Urinary bladder (tissue), 4 donors: Measurements from ENCODE around the gene B4GALNT4. TPM values are rescaled to one million over a fixed set of nuclear protein-coding genes. Genes with fewer than 3 reads are reported as not detected.

ENCODE experiments used
- DNase-seq: peaks from one replicate; pipeline ENCODE4 v3.0.0-alpha.2; 2015; ENCODE audit errors: extremely low spot score
- H3K27ac ChIP-seq: one replicate; pipeline ENCODE4 v1.5.1; 2013; ENCODE audit warnings: low read depth, mild to moderate bottlenecking, moderate library complexity
- H3K36me3 ChIP-seq: one replicate; pipeline ENCODE4 v1.6.1; 2013; ENCODE audit warnings: mild to moderate bottlenecking, moderate library complexity; ENCODE audit not compliant: insufficient read depth
- H3K4me1 ChIP-seq: one replicate; pipeline ENCODE4 v1.6.1; 2013; ENCODE audit warnings: mild to moderate bottlenecking, moderate library complexity; ENCODE audit not compliant: insufficient read depth
- H3K4me3 ChIP-seq: one replicate; pipeline ENCODE4 v1.5.1; 2013; ENCODE audit warnings: low read depth, low read length
- WGBS: extraction: QIAGEN DNeasy Blood & Tissue Kit; methylation state at CpG from one replicate; pipeline ENCODE4 v1.1.7; 2013; 5-methylcytosine and 5-hydroxymethylcytosine counted together
- polyA plus RNA-seq: library from polyadenylated mRNA; stranded (reverse); fragments of 200-250 nt; gene quantifications from one replicate; pipeline ENCODE4 v1.2.3, GENCODE V29; 2013
- total RNA-seq: library from RNA; depleted of rRNA; stranded (reverse); fragments of >200 nt; gene quantifications from one replicate; pipeline ENCODE4 v1.2.3, GENCODE V29; 2014
- donor health status: healthy with polysubstance abuse.
- donor health status: healthy.

The B4GALNT4 gene
- total and polyA plus RNA-seq, 2 donors = 5.1 to 13.4 TPM

DNA sequence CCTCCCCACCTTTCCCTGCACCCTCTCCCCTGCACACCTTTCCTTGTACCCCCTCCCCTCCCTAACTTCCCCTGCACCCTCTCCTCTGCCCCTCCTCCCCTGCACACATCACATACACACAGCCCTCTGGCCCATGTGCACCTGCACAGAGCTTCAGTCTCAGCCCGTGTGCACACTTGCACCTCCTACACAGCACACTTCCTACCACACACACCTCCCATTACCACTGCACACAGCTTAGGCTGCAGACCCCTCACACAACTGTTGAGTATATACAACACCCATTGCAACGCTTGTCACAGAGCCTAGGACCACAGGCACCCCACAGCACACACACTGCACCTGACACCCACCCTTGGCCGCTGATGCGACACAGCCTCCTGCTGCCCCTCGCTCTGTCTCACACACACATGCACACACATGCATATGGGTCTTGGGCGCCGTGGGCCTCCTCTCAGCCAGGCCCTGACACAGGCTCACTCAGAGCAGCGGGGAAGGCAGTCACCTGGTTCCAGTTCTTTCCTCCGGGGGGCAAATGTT is 45.1 kb downstream of the B4GALNT4 start:
- peak overlapping the region; percentile 29 for H3K4me3 ChIP-seq
- WGBS = 57% methylated on average over 9 of the region's 9 CpGs
- no peaks in the 10 kb centered on the region for H3K36me3 ChIP-seq
- no peak overlapping the region for H3K27ac ChIP-seq
- no peak for DNase-seq
- no peaks in the 10 kb centered on the region for H3K4me1 ChIP-seq

DNA sequence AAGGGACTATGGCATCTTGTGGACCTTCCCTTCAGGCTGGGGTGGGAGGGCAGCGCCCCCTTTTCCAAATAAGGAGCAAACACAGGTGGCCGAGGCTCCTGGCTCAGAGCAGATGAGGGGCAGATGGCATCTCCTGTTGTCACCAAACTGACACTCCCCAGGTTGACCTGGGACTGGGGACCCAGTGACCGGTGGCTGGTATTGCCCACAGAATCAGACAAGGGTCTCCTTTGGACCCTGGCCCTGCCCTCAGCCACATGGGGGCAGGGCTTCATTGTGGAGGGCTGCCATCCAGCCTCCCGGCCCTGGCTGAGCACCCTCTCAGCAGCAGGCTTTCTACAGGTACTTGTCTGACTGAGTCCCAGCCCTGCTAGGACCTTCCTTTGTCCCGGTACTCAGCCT is 46.3 kb downstream of the B4GALNT4 start:
- Histone ChIP-seq H3K27ac (no peak overlapping the region), H3K36me3 (no peaks in the 10 kb centered on the region), H3K4me1 (no peaks in the 10 kb centered on the region), H3K4me3 (peak overlapping the region; percentile 13)
- WGBS = 61% methylated on average over 5 of the region's 5 CpGs
- DNase-seq = no peak

DNA sequence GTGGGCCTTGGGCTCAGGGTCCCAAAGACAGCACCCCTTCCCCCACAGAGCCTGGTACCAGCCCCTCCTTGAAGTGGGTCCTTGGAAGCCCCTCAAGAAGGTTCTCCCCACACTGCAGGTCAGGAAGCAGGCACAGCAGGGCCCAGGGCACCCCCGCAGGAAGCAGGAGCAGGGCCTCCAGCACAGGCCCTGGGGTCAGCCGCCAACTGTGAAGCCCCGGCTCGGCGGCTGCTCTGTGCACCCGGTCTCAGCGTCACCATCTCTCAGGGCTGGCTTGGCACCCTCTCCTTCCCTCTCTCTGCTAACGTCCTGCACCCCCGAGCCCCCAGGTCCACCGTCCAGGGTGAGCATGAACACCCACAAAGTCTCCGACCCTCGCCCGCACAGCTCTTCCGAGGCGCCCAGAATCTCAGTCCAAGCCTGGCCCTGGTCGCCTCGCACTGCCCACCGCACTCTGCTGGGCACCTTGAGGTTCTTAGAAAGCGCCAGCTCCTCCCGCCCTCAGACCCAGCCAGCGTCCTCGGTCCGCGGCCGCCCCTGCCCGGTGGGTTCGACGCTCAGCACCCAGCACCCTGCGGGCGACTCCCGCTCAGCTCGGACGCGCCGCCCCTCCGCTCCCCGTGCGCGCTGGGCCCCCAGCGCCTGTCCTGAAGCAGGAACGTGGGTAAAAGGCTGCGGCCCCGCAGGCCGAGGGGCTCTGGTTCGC is 46.9 kb downstream of the B4GALNT4 start:
- H3K27ac ChIP-seq = peak overlapping the region; percentile 64
- peak overlapping the region; percentile 46 for H3K4me3 ChIP-seq
- DNase-seq = no peak
- no peaks in the 10 kb centered on the region for H3K36me3 ChIP-seq
- WGBS = 12% methylated on average over 45 of the region's 45 CpGs
- H3K4me1 ChIP-seq = no peaks in the 10 kb centered on the region

DNA sequence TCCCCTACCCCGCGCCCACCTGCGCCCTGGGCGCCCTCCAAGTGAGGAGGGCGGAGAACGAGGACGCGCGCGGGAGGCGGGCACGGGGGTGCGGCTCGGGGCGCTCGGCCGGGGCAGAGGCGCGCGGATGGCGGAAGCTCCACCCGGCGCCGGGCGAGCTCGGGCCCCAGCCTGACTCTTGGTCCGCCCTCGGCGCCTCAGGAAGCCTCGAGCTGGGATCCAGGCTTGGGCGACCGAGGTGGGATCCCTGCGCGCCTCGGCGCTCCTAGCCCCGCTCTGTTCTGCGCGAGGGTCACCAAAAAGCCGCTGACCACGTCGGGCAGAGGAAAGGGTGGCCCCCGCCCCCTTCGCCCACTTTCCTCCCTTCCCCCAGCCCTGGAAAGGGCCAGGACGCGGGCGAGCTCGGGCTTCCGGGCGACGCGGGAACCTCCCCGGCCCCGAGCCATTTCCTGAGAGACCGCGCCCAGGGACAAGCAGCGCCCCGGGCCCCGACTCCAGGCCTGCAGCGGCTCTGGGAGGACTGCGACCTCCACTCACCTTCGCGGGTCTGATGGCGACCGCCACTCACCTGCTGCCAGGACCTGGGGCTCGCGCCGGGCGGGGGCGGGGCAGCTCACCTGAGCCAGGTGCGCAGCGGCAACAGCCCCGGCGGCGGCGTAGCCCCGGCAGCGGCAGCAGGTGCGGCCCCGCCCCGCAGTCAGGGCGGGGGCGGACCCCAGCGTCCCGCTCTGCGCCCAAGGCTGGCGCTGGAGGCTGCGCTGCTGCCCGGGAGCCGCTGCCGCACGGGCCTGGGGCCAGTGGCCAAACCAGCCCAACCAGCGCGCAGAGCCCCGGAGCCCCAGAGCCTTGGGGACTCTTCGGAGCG is 47.7 kb downstream of the B4GALNT4 start:
- whole genome bisulfite sequencing = under 1% methylated on average over 97 of the region's 97 CpGs
- H3K27ac ChIP-seq = peak overlapping the region; percentile 64

DNA sequence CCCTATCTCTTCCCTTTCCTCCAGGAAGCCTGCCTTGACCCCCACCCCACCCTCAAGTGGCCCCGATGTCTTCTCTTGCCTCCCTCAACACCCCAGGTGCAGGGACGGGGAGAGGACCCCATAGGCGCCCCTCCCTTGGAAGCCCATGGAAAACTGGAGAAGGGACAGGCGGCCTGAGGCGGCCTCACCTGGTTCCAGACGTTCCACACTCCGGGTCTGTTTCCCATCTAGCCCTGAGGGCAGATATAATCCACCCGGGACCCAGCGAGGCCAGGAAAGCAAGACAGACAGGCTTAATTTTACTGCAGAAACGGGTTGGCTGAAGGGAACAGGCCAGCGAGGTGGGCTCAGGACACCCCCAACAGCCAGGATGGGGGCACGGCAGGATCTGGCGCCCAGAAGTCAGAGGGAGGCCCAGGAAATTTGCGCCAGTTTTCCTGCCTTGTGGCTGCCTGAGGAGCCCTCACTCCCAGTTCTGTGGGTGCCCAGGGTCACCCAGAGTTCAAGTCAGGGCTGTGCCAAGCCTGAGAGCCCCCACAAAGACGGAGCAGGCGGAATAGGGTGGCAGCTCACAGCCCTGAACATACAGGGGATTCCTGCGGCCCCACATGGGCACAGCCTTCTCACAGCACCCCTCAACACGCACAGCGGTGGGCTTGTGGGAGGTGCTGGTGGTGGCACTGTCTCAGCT is 48.5 kb downstream of the B4GALNT4 start:
- WGBS = 49% methylated on average over 19 of the region's 19 CpGs
- H3K4me1 ChIP-seq = no peaks in the 10 kb centered on the region
- H3K4me3 ChIP-seq = peak overlapping the region; percentile 46
- no peaks in the 10 kb centered on the region for H3K36me3 ChIP-seq
- no peak overlapping the region for H3K27ac ChIP-seq
- no peak for DNase-seq

More for the DNA sequence above, 47.7 kb downstream of the B4GALNT4 start:
- no peak for DNase-seq
- no peaks in the 10 kb centered on the region for H3K4me1 ChIP-seq
- H3K4me3 ChIP-seq = peak overlapping the region; percentile 46
- H3K36me3 ChIP-seq = no peaks in the 10 kb centered on the region

DNA sequence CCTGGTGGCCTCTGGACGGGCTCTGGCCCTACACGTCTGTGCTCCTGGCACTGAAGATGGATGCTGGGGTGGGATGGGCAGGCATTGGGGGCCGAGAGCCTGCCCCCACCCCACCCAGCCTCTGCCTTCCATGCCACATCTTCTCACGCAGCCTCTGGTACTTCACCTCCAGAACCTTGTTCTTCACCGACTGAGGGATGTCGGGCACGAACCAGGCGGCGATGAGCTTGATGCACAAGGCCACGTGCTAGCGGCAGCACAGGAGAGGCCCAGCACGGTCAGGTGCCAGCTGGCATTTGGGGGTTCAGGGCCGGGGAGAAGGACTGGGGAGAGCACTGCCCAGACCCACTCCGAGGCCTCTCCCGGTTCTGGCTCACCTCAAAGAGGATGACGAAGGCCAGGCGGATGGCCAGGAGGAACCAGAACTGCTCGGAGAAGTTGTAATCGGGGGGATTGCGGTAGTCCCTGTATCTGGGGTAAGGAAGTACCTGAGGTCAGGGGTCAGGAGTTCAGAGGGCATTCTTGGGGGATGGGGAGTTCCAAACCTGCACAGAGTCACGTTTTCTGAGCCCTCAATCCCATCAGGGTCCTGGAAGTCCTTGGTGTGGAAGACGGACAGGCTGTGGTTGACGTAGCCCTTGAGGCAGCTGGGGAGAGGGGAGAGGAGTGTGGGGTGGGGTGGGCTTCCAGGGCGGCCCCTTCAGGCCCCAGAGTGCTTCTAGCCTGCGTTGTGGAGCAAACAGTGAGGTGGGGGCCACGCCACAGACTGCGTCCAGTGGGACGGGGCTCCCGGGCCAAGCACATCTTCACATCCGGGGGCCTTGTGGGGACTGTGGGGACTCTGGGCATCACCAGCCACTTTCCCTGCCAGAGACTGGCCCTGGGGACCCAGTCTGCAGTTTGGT is 49.3 kb downstream of the B4GALNT4 start:
- DNase-seq = no peak
- Histone ChIP-seq H3K4me1 (no peaks in the 10 kb centered on the region), H3K27ac (no peak overlapping the region), H3K4me3 (no peak overlapping the region), H3K36me3 (no peaks in the 10 kb centered on the region)
- WGBS = 86% methylated on average over 30 of the region's 30 CpGs

DNA sequence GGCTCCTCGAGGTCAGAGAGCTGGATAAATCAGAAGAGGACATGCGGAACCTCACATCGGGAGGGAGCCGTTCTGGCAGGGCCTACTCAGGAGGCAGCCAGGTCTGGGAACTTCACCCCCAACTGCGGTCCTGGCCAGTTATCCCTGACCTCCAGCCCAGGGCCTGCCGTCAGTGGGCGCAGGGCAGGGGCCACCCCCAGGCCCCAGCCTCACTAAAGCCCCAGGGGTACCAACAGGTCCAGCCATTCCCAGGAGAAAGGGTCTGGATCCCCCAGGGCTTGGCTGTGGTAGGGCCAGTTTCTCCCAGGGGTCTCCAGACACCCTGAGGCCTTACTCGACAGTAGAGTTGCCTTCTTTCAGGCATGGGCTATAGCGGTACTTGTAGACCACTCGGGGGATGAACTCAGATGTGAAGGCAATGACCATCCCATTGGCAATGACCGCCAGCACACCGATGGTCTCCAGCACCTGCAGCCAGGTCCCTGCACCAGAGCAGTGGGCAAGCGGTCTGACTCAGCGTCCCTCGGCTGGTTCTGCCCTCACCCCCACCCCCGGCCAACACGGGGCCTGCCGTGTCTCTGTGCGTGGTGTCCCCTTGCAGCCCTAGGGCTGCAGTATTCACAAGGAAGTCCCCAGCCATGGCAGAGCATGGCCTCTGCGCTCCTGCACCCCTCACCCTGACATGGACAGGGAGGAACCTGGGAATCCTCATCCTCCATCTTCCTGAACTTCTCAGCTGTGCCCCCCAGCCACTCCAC is 50.1 kb downstream of the B4GALNT4 start:
- no peaks in the 10 kb centered on the region for H3K4me1 ChIP-seq
- H3K27ac ChIP-seq = no peak overlapping the region
- H3K36me3 ChIP-seq = no peaks in the 10 kb centered on the region
- no peak overlapping the region for H3K4me3 ChIP-seq
- WGBS = 86% methylated on average over 20 of the region's 20 CpGs
- DNase-seq = no peak

DNA sequence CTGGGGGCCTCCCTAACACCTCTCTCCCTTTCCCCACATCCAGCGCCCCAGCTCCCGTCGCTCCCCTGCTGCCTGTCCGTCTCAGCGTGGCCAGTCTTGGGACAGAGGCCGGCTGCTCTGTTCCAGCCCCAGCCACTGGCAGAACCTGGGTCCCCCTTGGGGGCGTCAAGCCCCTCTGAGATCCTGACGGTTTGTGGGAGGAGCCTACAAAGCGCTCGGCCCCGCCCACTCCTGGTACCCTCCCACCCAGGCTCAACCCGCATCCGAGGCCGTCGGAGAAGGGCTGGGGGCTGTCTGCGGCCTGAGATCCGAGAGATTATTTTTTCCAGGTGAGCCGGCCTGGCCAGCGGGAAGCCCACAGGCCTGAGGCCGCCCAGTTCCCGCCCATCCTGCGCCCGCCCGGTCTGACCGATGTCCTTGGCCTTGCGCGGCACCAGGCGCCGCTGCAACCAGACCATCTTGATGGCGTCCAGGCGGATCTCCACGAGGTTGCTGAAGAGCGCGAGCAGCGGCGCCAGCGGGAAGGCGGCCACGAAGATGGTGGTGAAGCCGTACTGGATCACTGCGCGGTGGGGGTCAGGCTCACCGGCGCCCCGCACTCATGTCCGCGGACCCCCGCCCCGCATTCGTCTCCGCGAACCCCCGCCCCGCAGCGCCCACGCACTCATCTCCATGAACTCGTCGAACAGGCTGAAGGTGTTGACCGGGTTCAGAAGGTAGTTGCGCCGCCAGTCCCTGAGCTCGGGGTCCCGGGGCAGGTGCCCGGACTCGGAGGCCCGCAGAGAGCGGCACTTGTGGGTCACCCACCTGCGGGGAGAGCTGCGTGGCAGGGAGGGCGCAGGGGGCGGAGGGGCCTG is 51.0 kb downstream of the B4GALNT4 start:
- no peaks in the 10 kb centered on the region for H3K36me3 ChIP-seq
- H3K4me3 ChIP-seq = no peak overlapping the region
- no peak for DNase-seq
- H3K4me1 ChIP-seq = no peaks in the 10 kb centered on the region
- WGBS = 58% methylated on average over 71 of the region's 71 CpGs
- H3K27ac ChIP-seq = no peak overlapping the region

DNA sequence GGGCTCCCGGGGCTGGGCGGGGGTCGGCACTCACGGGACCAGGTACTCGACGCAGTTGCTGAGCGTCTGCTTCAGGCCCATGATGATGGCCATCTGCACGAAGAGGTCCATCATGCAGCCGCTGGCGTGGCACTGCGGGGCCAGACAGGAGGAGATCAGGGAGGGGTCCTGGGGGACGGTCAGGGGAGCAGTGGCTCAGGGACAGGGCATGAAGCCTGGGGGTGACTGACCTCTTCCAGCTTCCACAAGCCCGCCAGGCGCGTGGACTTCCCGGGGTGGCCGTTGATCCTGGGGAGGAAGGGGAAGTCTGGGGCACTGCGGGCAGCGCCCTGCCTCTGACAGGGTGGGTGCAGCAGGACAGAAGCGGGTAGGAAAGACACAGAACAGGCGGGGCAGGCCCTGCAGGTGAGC is 51.6 kb downstream of the B4GALNT4 start:
- no peaks in the 10 kb centered on the region for H3K4me1 ChIP-seq
- DNase-seq = no peak

DNA sequence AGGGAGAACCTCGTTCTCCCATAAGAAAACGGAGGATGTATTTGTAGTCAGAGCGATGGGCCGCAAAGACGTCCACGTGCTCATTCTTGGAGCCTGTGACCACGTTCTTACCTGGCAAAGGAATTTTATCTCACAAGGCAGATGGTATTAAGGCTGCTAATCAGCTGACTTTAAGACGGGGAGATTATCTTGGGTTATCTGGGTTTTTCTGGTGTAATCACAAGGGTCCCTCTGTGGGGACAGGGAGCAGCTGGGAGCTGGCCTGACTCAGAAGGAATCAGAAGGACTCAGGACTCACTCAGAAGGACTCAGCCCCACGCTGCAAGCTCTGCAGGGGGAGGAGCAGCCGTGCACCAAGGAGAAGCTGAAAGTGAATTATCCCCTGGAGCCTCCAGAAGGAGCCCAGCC is 53.0 kb downstream of the B4GALNT4 start:
- H3K4me3 ChIP-seq = no peak overlapping the region
- H3K36me3 ChIP-seq = no peaks in the 10 kb centered on the region
- no peaks in the 10 kb centered on the region for H3K4me1 ChIP-seq
- 56% methylated on average over 10 of the region's 10 CpGs for WGBS
- DNase-seq = no peak
- H3K27ac ChIP-seq = no peak overlapping the region

More for the DNA sequence above, 51.6 kb downstream of the B4GALNT4 start:
- WGBS = 88% methylated on average over 21 of the region's 21 CpGs
- H3K4me3 ChIP-seq = no peak overlapping the region
- no peak overlapping the region for H3K27ac ChIP-seq
- no peaks in the 10 kb centered on the region for H3K36me3 ChIP-seq

DNA sequence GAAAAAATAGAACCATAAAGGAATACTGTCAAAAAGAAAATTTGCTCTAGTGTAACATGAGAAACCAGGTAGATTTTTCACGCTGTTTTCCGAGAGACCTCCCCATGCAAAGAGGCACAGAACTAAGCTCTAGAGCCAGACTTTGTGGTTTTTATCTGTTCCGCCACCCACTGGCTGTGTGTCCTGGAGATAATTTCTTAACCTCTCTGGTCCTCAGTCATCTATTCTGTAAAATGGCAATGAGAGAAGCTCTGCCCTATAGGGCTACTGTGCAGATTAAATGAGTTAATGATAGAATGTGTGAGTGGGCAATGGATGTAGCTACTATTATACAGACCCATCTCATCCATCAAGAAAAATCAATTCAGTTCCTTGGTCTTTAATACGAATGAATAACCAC is 54.9 kb downstream of the B4GALNT4 start:
- WGBS = 90% methylated on average over 4 of the region's 4 CpGs
- Histone ChIP-seq H3K36me3 (no peaks in the 10 kb centered on the region), H3K4me1 (no peaks in the 10 kb centered on the region), H3K4me3 (no peak overlapping the region), H3K27ac (no peak overlapping the region)
- DNase-seq = no peak
